HepG2 (cell line): ENCODE data around the gene LPO. TPM values are rescaled to one million over a fixed set of nuclear protein-coding genes. Genes with fewer than 3 reads are reported as not detected.

Source experiments
- ATAC-seq: fragments of 200-7000 bp; cut with Tn5 transposase; 3 replicates; pipeline ENCODE4 v1.9.1; 2020; ENCODE audit warnings: mild to moderate bottlenecking, moderate library complexity
- BruUV-seq: library from RNA; stranded (reverse); fragments of 400-500 nt; replicated peaks from 2 replicates; lab custom pipeline; 2021; lab: Mats Ljungman, UMichigan
- CTCF ChIA-PET: fragments of 300-600 bp; formaldehyde crosslinking; extraction: SDS; loops from one replicate; lab custom pipeline; 2021; ENCODE audit warnings: low total read pairs, inconsistent platforms, low intra/inter-chr PET ratio; lab: Yijun Ruan, JAX
- POLR2A ChIA-PET: fragments of 350-600 bp; sonication (Branson Sonifier 250); formaldehyde crosslinking; loops from one replicate; lab custom pipeline; 2020; ENCODE audit warnings: antibody characterized with exemption, inconsistent platforms; lab: Yijun Ruan, JAX
- DNase-seq: peaks from one replicate; pipeline ENCODE4 v3.0.0-alpha.2; 2015; ENCODE audit warnings: low spot score
- FAIRE-seq: peaks from 3 replicates; lab custom pipeline; 2011; peaks lifted over from hg19 to GRCh38; lab: Jason Lieb, UNC
- H2AFZ ChIP-seq: one replicate; pipeline ENCODE4 v1.6.1; 2011; ENCODE audit warnings: low read length, inconsistent platforms
- H3K27ac ChIP-seq: fragments of 300-600 bp; 3 replicates; pipeline ENCODE4 v1.8.0; 2011; ENCODE audit warnings: mixed run types, mild to moderate bottlenecking, mixed read lengths, low read length, inconsistent platforms; ENCODE audit not compliant: insufficient read depth; ENCODE audit errors: extremely low read length
- H3K27me3 ChIP-seq, 2 experiments: fragments of 200-600 bp in 1 of 2; 2 replicates in 1 of 2; 3 replicates in 1 of 2; pipeline versions ENCODE4 v1.6.0 to v1.8.0; 2011; ENCODE audit warnings: low read length in 2 of 2, mild to moderate bottlenecking in 2 of 2, moderate library complexity in 2 of 2, inconsistent platforms in 1 of 2; ENCODE audit not compliant: insufficient read depth in 2 of 2, control insufficient read depth in 1 of 2
- H3K36me3 ChIP-seq, 2 experiments: fragments of 200-600 bp in 1 of 2; replicated peaks in 1 of 2; 2 replicates in 1 of 2; 3 replicates in 1 of 2; pipeline versions ENCODE4 v1.5.1 to v1.8.0; 2011; ENCODE audit warnings: low read length in 2 of 2, inconsistent platforms in 1 of 2; ENCODE audit not compliant: insufficient read depth in 2 of 2, control insufficient read depth in 1 of 2
- H3K4me1 ChIP-seq: 2 replicates; pipeline ENCODE4 v1.5.1; 2012; ENCODE audit warnings: low read length, inconsistent platforms; ENCODE audit not compliant: insufficient read depth
- H3K4me2 ChIP-seq: 2 replicates; pipeline ENCODE4 v1.6.0; 2011; ENCODE audit warnings: low read depth, low read length, inconsistent platforms
- H3K4me3 ChIP-seq, 3 experiments: fragments of 200-600 bp in 1 of 3; sonication (generic), shearing (Covaris generic) in 1 of 3; replicated peaks in 1 of 3; 2 replicates each; pipeline ENCODE4 v1.5.1; 2011 to 2016; ENCODE audit warnings: low read length in 3 of 3, inconsistent platforms in 2 of 3, low read depth in 2 of 3, mild to moderate bottlenecking in 2 of 3, control low read depth in 1 of 3, mixed read lengths in 1 of 3; ENCODE audit not compliant: insufficient read depth in 1 of 3
- H3K79me2 ChIP-seq: one replicate; pipeline ENCODE4 v1.6.1; 2011; ENCODE audit warnings: low read length, inconsistent platforms; ENCODE audit not compliant: insufficient read depth
- H3K9ac ChIP-seq: 2 replicates; pipeline ENCODE4 v1.6.0; 2011; ENCODE audit warnings: mild to moderate bottlenecking, low read depth, low read length, inconsistent platforms; ENCODE audit not compliant: insufficient read depth
- H3K9me3 ChIP-seq: 2 replicates; pipeline ENCODE4 v1.5.1; 2012; ENCODE audit warnings: mild to moderate bottlenecking, low read length
- H4K20me1 ChIP-seq: 2 replicates; pipeline ENCODE4 v1.6.0; 2011; ENCODE audit warnings: inconsistent platforms, mild to moderate bottlenecking, low read length, moderate library complexity; ENCODE audit not compliant: insufficient read depth
- HMG20B ChIP-seq: conservative IDR thresholded peaks from 2 replicates; pipeline ENCODE4 v1.6.1; 2016; ENCODE audit warnings: missing genetic modification reagents, missing compliant biosample characterization
- HMGXB4 ChIP-seq, 2 experiments: sonication (generic) in 1 of 2; formaldehyde crosslinking in 1 of 2; IDR thresholded peaks; 2 replicates each; pipeline versions ENCODE4 v1.4.0 to v1.6.1; 2018 to 2020; ENCODE audit warnings: missing genetic modification reagents in 2 of 2, borderline replicate concordance in 1 of 2, low read depth in 1 of 2, mild to moderate bottlenecking in 1 of 2, missing biosample characterization in 1 of 2
- HNF4G ChIP-seq, 2 experiments: sonication (generic) in 1 of 2; formaldehyde crosslinking in 1 of 2; IDR thresholded peaks; 2 replicates each; pipeline versions ENCODE4 v1.4.0 to v1.6.1; 2011 to 2020; ENCODE audit warnings: borderline replicate concordance in 2 of 2, low read depth in 2 of 2, mild to moderate bottlenecking in 2 of 2, low read length in 1 of 2, missing genetic modification reagents in 1 of 2, moderate library complexity in 1 of 2
- HOXA3 ChIP-seq: sonication (generic); formaldehyde crosslinking; IDR thresholded peaks from 2 replicates; pipeline ENCODE4 v1.5.0; 2020; ENCODE audit warnings: missing genetic modification reagents
- MIER3 ChIP-seq: IDR thresholded peaks from 2 replicates; pipeline ENCODE4 v1.6.1; 2016; ENCODE audit warnings: missing compliant biosample characterization, borderline replicate concordance
- MTF2 ChIP-seq: sonication (generic); formaldehyde crosslinking; IDR thresholded peaks from 2 replicates; pipeline ENCODE4 v1.5.0; 2020; ENCODE audit warnings: missing genetic modification reagents, borderline replicate concordance
- NCOA1 ChIP-seq: sonication (generic); formaldehyde crosslinking; IDR thresholded peaks from 2 replicates; pipeline ENCODE4 v1.9.0; 2021; ENCODE audit warnings: missing genetic modification reagents
- POLR2A ChIP-seq, 2 experiments: IDR thresholded peaks; 2 replicates each; pipeline ENCODE4 v1.6.1; 2011; ENCODE audit warnings: low read depth in 2 of 2, low read length in 2 of 2, mild to moderate bottlenecking in 1 of 2, moderate library complexity in 1 of 2; ENCODE audit not compliant: insufficient read depth in 1 of 2
- SIX4 ChIP-seq: sonication (generic); formaldehyde crosslinking; IDR thresholded peaks from 2 replicates; pipeline ENCODE4 v1.4.0; 2020; ENCODE audit warnings: missing genetic modification reagents
- SMAD3 ChIP-seq: sonication (generic); formaldehyde crosslinking; IDR thresholded peaks from 2 replicates; pipeline ENCODE4 v1.4.0; 2020; ENCODE audit warnings: missing genetic modification reagents
- SP5 ChIP-seq: IDR thresholded peaks from 2 replicates; pipeline ENCODE4 v1.6.1; 2016; ENCODE audit warnings: low read depth, borderline replicate concordance
- TARDBP ChIP-seq: sonication (generic); formaldehyde crosslinking; IDR thresholded peaks from 2 replicates; pipeline ENCODE4 v1.8.0; 2022; ENCODE audit warnings: mild to moderate bottlenecking, missing genetic modification reagents
- TFE3 ChIP-seq: IDR thresholded peaks from 2 replicates; pipeline ENCODE4 v1.6.1; 2016
- ZNF230 ChIP-seq: sonication (generic); formaldehyde crosslinking; IDR thresholded peaks from 2 replicates; pipeline ENCODE4 v1.4.0; 2020; ENCODE audit warnings: mild to moderate bottlenecking, missing genetic modification reagents
- ZNF430 ChIP-seq: sonication (generic); formaldehyde crosslinking; IDR thresholded peaks from 2 replicates; pipeline ENCODE4 v1.9.0; 2021; ENCODE audit warnings: mild to moderate bottlenecking, missing genetic modification reagents
- ZNF644 ChIP-seq: IDR thresholded peaks from 2 replicates; pipeline ENCODE4 v1.6.1; 2016; ENCODE audit warnings: low read depth
- WGBS: methylation state at CpG from one replicate; pipeline ENCODE4 v1.1.6; 2017; ENCODE audit warnings: low lambda C conversion rate; 5-methylcytosine and 5-hydroxymethylcytosine counted together
- in situ Hi-C: cut with HindIII; loops from 2 replicates; pipeline ENCODE4 v1.10.0; 2017; ENCODE audit warnings: low pct_unique_long_range_greater_than_20kb; ENCODE audit not compliant: extremely low pct_ligation_motif_present
- intact Hi-C: fragments of 100-400 bp; cut with micrococcal nuclease; formaldehyde crosslinking; loops from one replicate; pipeline ENCODE4 v1.10.0; 2022; ENCODE audit not compliant: unreplicated experiment
- polyA plus RNA-seq, 8 experiments: library from polyadenylated mRNA; depleted of rRNA in 3 of 8; stranded (reverse) in 7 of 8; unstranded in 1 of 8; fragments of >200 nt; fragmentation: Illumina TruSeq in 4 of 8; extraction: Trizol in 4 of 8; gene quantifications; 2 replicates each; pipeline versions ENCODE4 v1.2.1 to v1.2.3, GENCODE V29; 2011 to 2016; ENCODE audit warnings: low read depth in 4 of 8, missing spikeins in 1 of 8, mixed read lengths in 1 of 8; ENCODE audit not compliant: insufficient read depth in 1 of 8
- total RNA-seq, 5 experiments: library from RNA; depleted of rRNA; stranded (reverse); fragments of >200 nt; fragmentation: Illumina TruSeq; extraction: Trizol; gene quantifications; 2 replicates each; pipeline ENCODE4 v1.2.3, GENCODE V29; 2016; ENCODE audit warnings: low read depth in 1 of 5
- TF ChIP-seq, protein P1 (sequence below): IDR thresholded peaks from 2 replicates; pipeline ENCODE4 v1.6.1; 2012; ENCODE audit warnings: low read depth, low read length, improper control_type of control experiment
- TF ChIP-seq, protein P2 (sequence below): sonication (generic); formaldehyde crosslinking; IDR thresholded peaks from 2 replicates; pipeline ENCODE4 v1.5.0; 2020; ENCODE audit warnings: missing genetic modification reagents

LPO gene
- total and polyA plus RNA-seq, 2 of the 13 experiments (the other 11 are each of a cell fraction or from before 2014, with no cell fraction given): not detected

DNA sequence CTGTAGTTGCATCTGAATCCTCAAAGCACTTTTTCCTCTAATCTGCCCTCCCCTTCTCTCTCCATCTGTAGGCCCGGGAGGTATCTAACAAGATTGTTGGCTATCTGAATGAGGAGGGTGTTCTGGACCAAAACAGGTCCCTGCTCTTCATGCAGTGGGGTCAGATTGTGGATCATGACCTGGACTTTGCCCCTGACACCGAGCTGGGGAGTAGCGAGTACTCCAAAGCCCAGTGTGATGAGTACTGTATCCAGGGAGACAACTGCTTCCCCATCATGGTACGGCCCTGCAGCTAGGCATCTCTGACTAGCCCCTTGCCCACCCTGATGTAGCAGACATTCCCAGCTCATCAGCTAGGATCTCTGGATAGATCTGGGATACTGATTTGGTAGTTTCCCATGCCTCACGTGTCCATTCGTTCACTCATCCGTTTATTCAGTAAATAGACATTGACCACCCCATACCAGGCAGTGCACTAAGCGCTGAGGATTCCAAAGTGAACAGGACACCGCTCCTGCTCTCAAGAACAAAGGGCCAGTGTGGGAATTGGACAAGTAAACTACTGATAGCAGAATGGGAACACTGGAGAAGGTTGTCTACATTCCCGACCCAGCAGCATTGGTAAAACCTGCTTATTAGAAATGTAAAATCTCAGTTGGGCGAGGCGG is 12.1 kb downstream of the LPO start:
- intact Hi-C loops (no loop called here), in situ Hi-C loops (no loop called here)
- H3K4me2 ChIP-seq: peak overlapping the region; percentile 48
- ChIA-PET CTCF (interaction anchor here (1.1 kb wide), 1 partner anchor 31 kb away, joined by 3 read pairs; no protein-coding TSS in a partner anchor), POLR2A (interaction anchor here (1.7 kb wide), 1 partner anchor 31 kb away, joined by 7 read pairs; the partner anchor contains the start of gene MKS1)
- H3K27ac ChIP-seq: no peak overlapping the region
- no TSS peak for BruUV-seq
- FAIRE-seq: peak; percentile 64
- H3K36me3 ChIP-seq: no peaks in the 10 kb centered on the region
- peak overlapping the region in 1 of 3 experiments; percentile 11; a peak in 1 of 6 replicates for H3K4me3 ChIP-seq
- H3K4me1 ChIP-seq: peaks cover 46% of the 10 kb centered on the region
- H3K79me2 ChIP-seq: no peaks in the 10 kb centered on the region
- DNase-seq: peak; percentile 93
- peaks cover 11 to 71% of the 10 kb centered on the region in 2 experiments for H3K27me3 ChIP-seq
- H2AFZ ChIP-seq: no peak overlapping the region
- H3K9me3 ChIP-seq: no peaks in the 10 kb centered on the region
- no peaks in the 10 kb centered on the region for H4K20me1 ChIP-seq
- ATAC-seq: peak; percentile 80
- H3K9ac ChIP-seq: no peak overlapping the region
- 3% methylated on average over 12 of the region's 12 CpGs for WGBS
- peak; percentile 54; the same call in 1 of the 2 replicates for TF ChIP-seq NCOA1 (CRISPR knock-in tag)
- no peak for TF ChIP-seq POLR2A (IDR thresholded peaks at IDR 0.05; ENCODE audit: insufficient read depth in 1 of 2, low read depth in 2 of 2, low read length in 2 of 2)
- peak; percentile 28; the same call in 1 of the 2 replicates for TF ChIP-seq HOXA3 (CRISPR knock-in tag)
- no peak for TF ChIP-seq ZNF430 (CRISPR knock-in tag)
- TF ChIP-seq, protein P1, sequence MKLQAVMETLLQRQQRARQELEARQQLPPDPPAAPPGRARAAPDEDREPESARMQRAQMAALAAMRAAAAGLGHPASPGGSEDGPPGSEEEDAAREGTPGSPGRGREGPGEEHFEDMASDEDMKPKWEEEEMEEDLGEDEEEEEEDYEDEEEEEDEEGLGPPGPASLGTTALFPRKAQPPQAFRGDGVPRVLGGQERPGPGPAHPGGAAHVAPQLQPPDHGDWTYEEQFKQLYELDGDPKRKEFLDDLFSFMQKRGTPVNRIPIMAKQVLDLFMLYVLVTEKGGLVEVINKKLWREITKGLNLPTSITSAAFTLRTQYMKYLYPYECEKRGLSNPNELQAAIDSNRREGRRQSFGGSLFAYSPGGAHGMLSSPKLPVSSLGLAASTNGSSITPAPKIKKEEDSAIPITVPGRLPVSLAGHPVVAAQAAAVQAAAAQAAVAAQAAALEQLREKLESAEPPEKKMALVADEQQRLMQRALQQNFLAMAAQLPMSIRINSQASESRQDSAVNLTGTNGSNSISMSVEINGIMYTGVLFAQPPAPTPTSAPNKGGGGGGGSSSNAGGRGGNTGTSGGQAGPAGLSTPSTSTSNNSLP: 0 out of 2 replicates have a peak, but pooled peaks have one; percentile 23
- peak; percentile 27; the same call in 1 of the 2 replicates for TF ChIP-seq HMG20B (CRISPR knock-in tag)
- TF ChIP-seq TFE3 (CRISPR knock-in tag): 0 out of 2 replicates have a peak, but pooled peaks have one; percentile 24
- no peak for TF ChIP-seq MIER3
- peak; percentile 21; the same call in 1 of the 2 replicates for TF ChIP-seq SP5 (CRISPR knock-in tag)
- 0 out of 4 replicates have a peak, but pooled peaks of 1 of the 2 experiments have one; percentile 13 for TF ChIP-seq HMGXB4 (CRISPR knock-in tag; IDR thresholded peaks at IDR 0.05; ENCODE audit: borderline replicate concordance in 1 of 2, low read depth in 1 of 2)
- TF ChIP-seq SIX4: peak; percentile 52; the same call in 1 of the 2 replicates
- TF ChIP-seq SMAD3 (CRISPR knock-in tag): no peak
- TF ChIP-seq, protein P2, sequence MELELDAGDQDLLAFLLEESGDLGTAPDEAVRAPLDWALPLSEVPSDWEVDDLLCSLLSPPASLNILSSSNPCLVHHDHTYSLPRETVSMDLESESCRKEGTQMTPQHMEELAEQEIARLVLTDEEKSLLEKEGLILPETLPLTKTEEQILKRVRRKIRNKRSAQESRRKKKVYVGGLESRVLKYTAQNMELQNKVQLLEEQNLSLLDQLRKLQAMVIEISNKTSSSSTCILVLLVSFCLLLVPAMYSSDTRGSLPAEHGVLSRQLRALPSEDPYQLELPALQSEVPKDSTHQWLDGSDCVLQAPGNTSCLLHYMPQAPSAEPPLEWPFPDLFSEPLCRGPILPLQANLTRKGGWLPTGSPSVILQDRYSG: no peak
- 0 out of 2 replicates have a peak, but pooled peaks have one; percentile 17 for TF ChIP-seq TARDBP
- TF ChIP-seq ZNF230 (CRISPR knock-in tag): 0 out of 2 replicates have a peak, but pooled peaks have one; percentile 8
- peak; percentile 51 for TF ChIP-seq HNF4G (IDR thresholded peaks at IDR 0.05; ENCODE audit: borderline replicate concordance, low read depth, low read length)
- no peak for TF ChIP-seq HNF4G (CRISPR knock-in tag; IDR thresholded peaks at IDR 0.05; ENCODE audit: borderline replicate concordance, low read depth)
- peak; percentile 52; the same call in 1 of the 2 replicates for TF ChIP-seq ZNF644
- TF ChIP-seq MTF2: peak; percentile 42; the same call in 1 of the 2 replicates
